Activated CD4-positive, alpha-beta memory T cell treated with anti-CD3 and anti-CD28 coated beads, Interleukin-2, amount 10 ng/mL, durations not matched to agents 7 days and 5 days (primary cell): ENCODE data around the gene METTL1. TPM values are rescaled to one million over a fixed set of nuclear protein-coding genes. Genes with fewer than 3 reads are reported as not detected.
"Not testable (repeated sequence)": the region's sequence is repeated elsewhere in the genome, so short reads cannot be mapped to it uniquely, and the experiment has no call there.

Experiments used
- CTCF ChIA-PET: fragments of 350-600 bp; sonication (Branson Sonifier 250); formaldehyde crosslinking; loops from one replicate; lab custom pipeline; 2021; ENCODE audit warnings: antibody characterized with exemption, inconsistent platforms; lab: Charles Lee
- POLR2A ChIA-PET: fragments of 350-600 bp; sonication (Branson Sonifier 250); formaldehyde crosslinking; loops from one replicate; lab custom pipeline; 2021; ENCODE audit warnings: antibody characterized with exemption; lab: Charles Lee
- DNase-seq: peaks from one replicate; pipeline ENCODE4 v3.0.0-alpha.2; 2020
- H3K27ac Mint-ChIP-seq: one replicate; pipeline ENCODE4 v1.8.0; 2021; ENCODE audit warnings: mild to moderate bottlenecking, mixed read lengths
- H3K27me3 Mint-ChIP-seq: one replicate; pipeline ENCODE4 v1.8.0; 2021; ENCODE audit warnings: mixed read lengths
- H3K36me3 Mint-ChIP-seq: one replicate; pipeline ENCODE4 v1.8.0; 2021; ENCODE audit warnings: low read depth, mixed read lengths
- H3K4me1 Mint-ChIP-seq: one replicate; pipeline ENCODE4 v1.8.0; 2021; ENCODE audit warnings: mixed read lengths
- H3K4me3 Mint-ChIP-seq: one replicate; pipeline ENCODE4 v1.8.0; 2021; ENCODE audit warnings: mild to moderate bottlenecking, mixed read lengths
- H3K9me3 Mint-ChIP-seq: one replicate; pipeline ENCODE4 v1.8.0; 2021; ENCODE audit warnings: mixed read lengths
- total RNA-seq, 2 experiments: library from RNA; stranded (reverse); gene quantifications; one replicate each; pipeline ENCODE4 v1.2.3, GENCODE V29; 2021

METTL1 gene
- total RNA-seq, 2 experiments from 2014 or later = 12.5 to 13.8 TPM

- no peak overlapping the region for H3K4me3 Mint-ChIP-seq
- ChIA-PET CTCF (interaction anchor here (1.4 to 1.6 kb wide), 2 partner anchors 16 to 19 kb away, joined by 3 to 6 read pairs; no protein-coding TSS in a partner anchor), POLR2A (no interaction called here)
- H3K9me3 Mint-ChIP-seq = no peaks in the 10 kb centered on the region
- no peak for DNase-seq
- H3K27ac Mint-ChIP-seq = no peak overlapping the region
- no peaks in the 10 kb centered on the region for H3K27me3 Mint-ChIP-seq
- H3K36me3 Mint-ChIP-seq = peaks cover 7% of the 10 kb centered on the region
- H3K4me1 Mint-ChIP-seq = peaks cover 39% of the 10 kb centered on the region
Measured at GRCh38 chr12:57776247-57776587, 4.3 kb upstream of the METTL1 start.

GRCh38 chr12:57775563-57776246 is 3.8 kb upstream of the METTL1 start:
- Mint-ChIP-seq H3K36me3 (peaks cover 7% of the 10 kb centered on the region), H3K4me3 (no peak overlapping the region), H3K27me3 (no peaks in the 10 kb centered on the region), H3K27ac (no peak overlapping the region), H3K4me1 (peaks cover 36% of the 10 kb centered on the region), H3K9me3 (no peaks in the 10 kb centered on the region)
- DNase-seq = no peak
- ChIA-PET CTCF (interaction anchor here (1.2 to 2.9 kb wide), 3 partner anchors 16 to 27 kb away, joined by 4 to 12 read pairs (median 7); no protein-coding TSS in a partner anchor), POLR2A (no interaction called here)

- H3K4me1 Mint-ChIP-seq = peaks cover 34% of the 10 kb centered on the region
- H3K4me3 Mint-ChIP-seq = no peak overlapping the region
- DNase-seq = no peak
- ChIA-PET CTCF (interaction anchor here (1.2 to 2.9 kb wide), 4 partner anchors 8 to 28 kb away, joined by 4 to 12 read pairs (median 6); partner anchors contain the start of gene TSFM), POLR2A (interaction anchor here (1.1 kb wide), 1 partner anchor 23 kb away, joined by 3 read pairs; the partner anchor contains the start of gene CDK4)
- H3K9me3 Mint-ChIP-seq = no peaks in the 10 kb centered on the region
- no peaks in the 10 kb centered on the region for H3K27me3 Mint-ChIP-seq
- H3K36me3 Mint-ChIP-seq = peaks cover 3% of the 10 kb centered on the region
- H3K27ac Mint-ChIP-seq = no peak overlapping the region
Measured at GRCh38 chr12:57775044-57775443, 3.1 kb upstream of the METTL1 start.

- CTCF ChIA-PET = interaction anchor here (1.5 to 2.9 kb wide), 3 partner anchors 8 to 28 kb away, joined by 6 to 12 read pairs (median 7); partner anchors contain the start of gene TSFM
- not testable (repeated sequence) for H3K36me3 Mint-ChIP-seq, H3K27me3 Mint-ChIP-seq, DNase-seq, H3K27ac Mint-ChIP-seq, H3K4me3 Mint-ChIP-seq, H3K9me3 Mint-ChIP-seq
- peaks cover 34% of the 10 kb centered on the region for H3K4me1 Mint-ChIP-seq
- POLR2A ChIA-PET = interaction anchor here (1.1 kb wide), 1 partner anchor 23 kb away, joined by 3 read pairs; the partner anchor contains the start of gene CDK4
Measured at GRCh38 chr12:57774634-57775033, 2.7 kb upstream of the METTL1 start.

- Mint-ChIP-seq H3K27me3 (no peaks in the 10 kb centered on the region), H3K4me3 (peak within 1 kb of the TSS; percentile 92), H3K27ac (peak within 1 kb of the TSS; percentile 90), H3K4me1 (peaks cover 25% of the 10 kb centered on the region), H3K36me3 (peaks cover 3% of the 10 kb centered on the region), H3K9me3 (no peaks in the 10 kb centered on the region)
- ChIA-PET CTCF (interaction anchor here (0.7 to 2.9 kb wide), 12 partner anchors 9 to 189 kb away, joined by 3 to 15 read pairs (median 5); partner anchors contain the start of gene TSFM), POLR2A (interaction anchor here (0.6 to 1.7 kb wide), 14 partner anchors 9 to 181 kb away, joined by 3 to 14 read pairs (median 4); partner anchors contain the start of genes CDK4, PIP4K2C, TSFM and TSPAN31)
- DNase-seq = peak; percentile 57
Measured at GRCh38 chr12:57772429-57773322, 771 bp upstream of the METTL1 start, which contains the start of gene EEF1AKMT3. EEF1AKMT3 (plus strand) TSS chr12:57772614; CDS start chr12:57772725, 111 bp downstream.

- Mint-ChIP-seq H3K4me3 (peak overlapping the region; percentile 92), H3K27ac (peak overlapping the region; percentile 90), H3K9me3 (no peaks in the 10 kb centered on the region), H3K4me1 (peaks cover 29% of the 10 kb centered on the region), H3K36me3 (peaks cover 3% of the 10 kb centered on the region), H3K27me3 (peaks cover 3% of the 10 kb centered on the region)
- CTCF ChIA-PET = interaction anchor here (0.6 to 2.3 kb wide), 11 partner anchors 10 to 1655 kb away, joined by 3 to 15 read pairs (median 6); partner anchors contain the start of genes RPL41 and TSFM
- POLR2A ChIA-PET = interaction anchor here (0.7 to 1.7 kb wide), 11 partner anchors 9 to 180 kb away, joined by 3 to 14 read pairs (median 4); partner anchors contain the start of genes CDK4, PIP4K2C, TSFM and TSPAN31
- peak; percentile 84 for DNase-seq
Measured at GRCh38 chr12:57771236-57771872, 551 bp downstream of the METTL1 start.

- DNase-seq = no peak
- Mint-ChIP-seq H3K4me1 (peaks cover 31% of the 10 kb centered on the region), H3K27ac (no peak overlapping the region), H3K27me3 (peaks cover 6% of the 10 kb centered on the region), H3K36me3 (peaks cover 3% of the 10 kb centered on the region), H3K9me3 (no peaks in the 10 kb centered on the region), H3K4me3 (no peak overlapping the region)
- ChIA-PET POLR2A (no interaction called here), CTCF (interaction anchor here (0.6 to 2.3 kb wide), 3 partner anchors 12 to 1654 kb away, joined by 4 to 6 read pairs (median 4); partner anchors contain the start of gene RPL41)
Measured at GRCh38 chr12:57770734-57771133, 1.2 kb downstream of the METTL1 start.

- DNase-seq = no peak
- Mint-ChIP-seq H3K4me1 (peaks cover 41% of the 10 kb centered on the region), H3K4me3 (no peak overlapping the region), H3K27me3 (peaks cover 12% of the 10 kb centered on the region), H3K36me3 (peaks cover 3% of the 10 kb centered on the region), H3K9me3 (no peaks in the 10 kb centered on the region), H3K27ac (no peak overlapping the region)
- POLR2A ChIA-PET = no interaction called here
- CTCF ChIA-PET = interaction anchor here (2.3 kb wide), 1 partner anchor 10 kb away, joined by 6 read pairs; no protein-coding TSS in a partner anchor
Measured at GRCh38 chr12:57769594-57769993, 2.3 kb downstream of the METTL1 start.

- POLR2A ChIA-PET = interaction anchor here (1.2 to 3.2 kb wide), 3 partner anchors 8 to 18 kb away, joined by 3 to 15 read pairs (median 5); partner anchors contain the start of gene TSFM
- Mint-ChIP-seq H3K27me3 (peaks cover 12% of the 10 kb centered on the region), H3K4me3 (no peak overlapping the region)
Measured at GRCh38 chr12:57767876-57768275, 4.0 kb downstream of the METTL1 start.

GRCh38 chr12:57767305-57767698 is 4.6 kb downstream of the METTL1 start:
- ChIA-PET CTCF (interaction anchor here (2.0 to 4.7 kb wide), 3 partner anchors 8 to 15 kb away, joined by 10 to 34 read pairs (median 32); partner anchors contain the start of gene TSFM), POLR2A (interaction anchor here (1.2 to 3.2 kb wide), 2 partner anchors 16 to 17 kb away, joined by 3 to 15 read pairs; partner anchors contain the start of gene TSFM)
- no peak overlapping the region for H3K4me3 Mint-ChIP-seq
- H3K36me3 Mint-ChIP-seq = peaks cover 3% of the 10 kb centered on the region
- DNase-seq = no peak
- H3K27ac Mint-ChIP-seq = no peak overlapping the region
- H3K27me3 Mint-ChIP-seq = peaks cover 12% of the 10 kb centered on the region
- H3K4me1 Mint-ChIP-seq = peaks cover 47% of the 10 kb centered on the region
- H3K9me3 Mint-ChIP-seq = no peaks in the 10 kb centered on the region

More at GRCh38 chr12:57767876-57768275, 4.0 kb downstream of the METTL1 start:
- Mint-ChIP-seq H3K9me3 (no peaks in the 10 kb centered on the region), H3K27ac (no peak overlapping the region), H3K36me3 (peaks cover 3% of the 10 kb centered on the region), H3K4me1 (peaks cover 48% of the 10 kb centered on the region)
- no peak for DNase-seq
- CTCF ChIA-PET = interaction anchor here (2.0 to 4.7 kb wide), 3 partner anchors 9 to 14 kb away, joined by 10 to 34 read pairs (median 32); partner anchors contain the start of gene TSFM

- POLR2A ChIA-PET = interaction anchor here (0.6 to 3.2 kb wide), 4 partner anchors 10 to 81 kb away, joined by 3 to 15 read pairs (median 4); partner anchors contain the start of genes CDK4 and TSFM
- DNase-seq = no peak
- peaks cover 3% of the 10 kb centered on the region for H3K36me3 Mint-ChIP-seq
- H3K27ac Mint-ChIP-seq = no peak within 1 kb of the TSS
- CTCF ChIA-PET = interaction anchor here (0.8 to 4.7 kb wide), 7 partner anchors 8 to 174 kb away, joined by 3 to 34 read pairs (median 4); partner anchors contain the start of genes MARCHF9 and TSFM
- no peaks in the 10 kb centered on the region for H3K9me3 Mint-ChIP-seq
- H3K4me1 Mint-ChIP-seq = peaks cover 43% of the 10 kb centered on the region
- H3K4me3 Mint-ChIP-seq = peak within 1 kb of the TSS; percentile 85
- H3K27me3 Mint-ChIP-seq = peaks cover 12% of the 10 kb centered on the region
Measured at GRCh38 chr12:57766464-57767304, 5.2 kb downstream of the METTL1 start, which contains the start of gene CYP27B1. CYP27B1 (minus strand) TSS chr12:57767078; CDS start chr12:57767041, 37 bp downstream.
